Measurements from ENCODE around the gene SLC35F6. TPM values are rescaled to one million over a fixed set of nuclear protein-coding genes. Genes with fewer than 3 reads are reported as not detected.

The SLC35F6 gene
- 10.4 and 10.6 TPM in 2 replicates for total RNA-seq (2014; rRNA removed; shearing (Covaris generic))
- 12.9 and 15.0 TPM in 2 replicates for total RNA-seq (2022)
- Bru-seq, nascent RNA: percentile 60 among the genes with signal in this experiment
- BruChase-seq, experiment 1, labeled RNA remaining after a 6-hour chase: percentile 62 among the genes with signal in this experiment
- BruChase-seq, experiment 2, labeled RNA remaining after a 2-hour chase: percentile 67 among the genes with signal in this experiment
- long read RNA-seq, partial matches to known transcripts: 0 of 3 reads
- long read RNA-seq, other reads (novel, unspliced or antisense): 0 of 3 reads

GRCh38 chr2:26764078-26764887 lies at the start of gene SLC35F6:
Gene SLC35F6, plus strand, starts transcription at chr2:26764284. Its CDS starts 66 bp downstream, at chr2:26764350.
- H3K4me2 ChIP-seq (ENCODE audit: low read length): peak within 1 kb of the TSS; percentile 83
- CTCF ChIA-PET (ENCODE audit: unreplicated experiment): no interaction called here
- TF ChIP-seq EZH2phosphoT487 (IDR thresholded peaks at IDR 0.05; ENCODE audit: borderline replicate concordance, low read depth, low read length) (no peak), CTCF (conservative IDR thresholded peaks at IDR 0.05; ENCODE audit: low read length) (no peak)
- H3K9me3 ChIP-seq (ENCODE audit: low read length): no peaks in the 10 kb centered on the region
- H3K4me1 ChIP-seq (ENCODE audit: insufficient read depth, low read length, poor library complexity, severe bottlenecking): peaks cover 11% of the 10 kb centered on the region
- peak within 1 kb of the TSS; percentile 84 for H3K4me3 ChIP-seq (ENCODE audit: low read depth, low read length, poor library complexity, severe bottlenecking)
- BruUV-seq (replicated peaks): no TSS peak
- H3K36me3 ChIP-seq (ENCODE audit: insufficient read depth, low read length): no peaks in the 10 kb centered on the region
- no peaks in the 10 kb centered on the region for H3K9me2 ChIP-seq (ENCODE audit: insufficient read depth, low read length)
- no peak within 1 kb of the TSS for H3K27ac ChIP-seq (ENCODE audit: low read depth, low read length, poor library complexity, severe bottlenecking)
- intact Hi-C loops (cut with micrococcal nuclease; ENCODE audit: unreplicated experiment): loop anchor here (2.0 kb wide), 1 partner anchor 21 kb away; no protein-coding TSS in a partner anchor
- POLR2A ChIA-PET: interaction anchor here (1.3 to 1.8 kb wide), 2 partner anchors 9 to 13 kb away, joined by 3 to 4 read pairs; no protein-coding TSS in a partner anchor
- peak within 1 kb of the TSS; percentile 59 for H2AFZ ChIP-seq (ENCODE audit: low read length)
- H3K79me2 ChIP-seq (ENCODE audit: insufficient read depth, low read depth, low read length): peaks cover 3% of the 10 kb centered on the region; the same call in 1 of the 2 replicates
- no peaks in the 10 kb centered on the region for H4K20me1 ChIP-seq (ENCODE audit: insufficient read depth, low read length)
- DNase-seq (ENCODE audit: low spot score): peak; percentile 87

- Histone ChIP-seq H2AFZ (ENCODE audit: low read length) (no peak overlapping the region), H3K27ac (ENCODE audit: low read depth, low read length, poor library complexity, severe bottlenecking) (no peak overlapping the region), H3K9me2 (ENCODE audit: insufficient read depth, low read length) (no peaks in the 10 kb centered on the region), H3K4me1 (ENCODE audit: insufficient read depth, low read length, poor library complexity, severe bottlenecking) (no peaks in the 10 kb centered on the region), H3K9me3 (ENCODE audit: low read length) (no peaks in the 10 kb centered on the region), H4K20me1 (ENCODE audit: insufficient read depth, low read length) (no peaks in the 10 kb centered on the region), H3K79me2 (ENCODE audit: insufficient read depth, low read depth, low read length) (no peaks in the 10 kb centered on the region), H3K4me2 (ENCODE audit: low read length) (no peak overlapping the region), H3K36me3 (ENCODE audit: insufficient read depth, low read length) (no peaks in the 10 kb centered on the region), H3K4me3 (ENCODE audit: low read depth, low read length, poor library complexity, severe bottlenecking) (no peak overlapping the region)
- CTCF ChIA-PET (ENCODE audit: unreplicated experiment): no interaction called here
- no peak for DNase-seq (ENCODE audit: low spot score)
- no peak for TF ChIP-seq CTCF (conservative IDR thresholded peaks at IDR 0.05; ENCODE audit: low read length)
- no peak for TF ChIP-seq EZH2phosphoT487 (IDR thresholded peaks at IDR 0.05; ENCODE audit: borderline replicate concordance, low read depth, low read length)
- POLR2A ChIA-PET: no interaction called here
- no TSS peak for BruUV-seq (replicated peaks)
- intact Hi-C loops (cut with micrococcal nuclease; ENCODE audit: unreplicated experiment): no loop called here
Measured at GRCh38 chr2:26715528-26716270, 48.4 kb upstream of the SLC35F6 start.
